ENCODE measurements around the gene NR3C2.
"Not testable (repeated sequence)": the region's sequence is repeated elsewhere in the genome, so short reads cannot be mapped to it uniquely, and the experiment has no call there.

Gene NR3C2

DNA sequence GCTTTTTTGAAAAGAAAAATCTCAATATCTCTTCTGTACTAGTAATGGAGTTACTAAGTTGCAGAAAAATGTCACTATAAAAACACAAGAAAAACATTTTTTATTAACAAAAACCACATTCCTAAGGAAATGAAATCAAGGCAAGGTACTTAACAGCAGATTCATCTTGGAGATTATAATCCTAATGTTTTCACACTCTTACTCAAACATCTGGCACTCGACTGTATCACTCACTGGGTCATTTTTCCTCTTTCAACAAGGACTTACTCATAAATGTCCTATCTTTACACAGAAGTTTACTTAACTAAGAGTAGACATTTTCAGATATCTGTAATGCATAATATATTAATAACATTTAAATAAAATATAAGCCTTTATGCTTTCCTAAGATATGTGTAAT is 216.6 kb downstream of the NR3C2 start:
- in situ Hi-C loops (cut with HindIII; ENCODE audit: low sequenced_read_pairs) = no loop called here

DNA sequence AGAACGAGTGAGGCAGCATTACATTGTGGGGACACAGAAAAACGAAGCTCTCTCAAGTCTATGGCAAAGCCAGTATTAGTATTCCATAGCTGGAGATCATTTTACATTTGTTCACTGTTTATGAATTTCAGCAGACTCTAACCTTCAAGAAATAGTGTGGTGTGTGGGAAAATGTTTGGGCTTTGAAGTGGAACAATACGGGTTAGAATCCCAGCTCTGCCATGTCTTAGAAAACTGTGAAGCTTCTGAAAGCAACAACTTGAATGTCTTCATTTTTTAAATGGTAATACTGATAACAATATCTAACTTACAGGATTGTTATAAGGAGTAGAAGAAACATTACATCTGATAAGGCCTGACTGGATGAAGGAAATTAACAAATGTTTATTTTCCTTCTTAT is 217.7 kb downstream of the NR3C2 start:
- in situ Hi-C loops (cut with HindIII; ENCODE audit: low sequenced_read_pairs) = no loop called here

DNA sequence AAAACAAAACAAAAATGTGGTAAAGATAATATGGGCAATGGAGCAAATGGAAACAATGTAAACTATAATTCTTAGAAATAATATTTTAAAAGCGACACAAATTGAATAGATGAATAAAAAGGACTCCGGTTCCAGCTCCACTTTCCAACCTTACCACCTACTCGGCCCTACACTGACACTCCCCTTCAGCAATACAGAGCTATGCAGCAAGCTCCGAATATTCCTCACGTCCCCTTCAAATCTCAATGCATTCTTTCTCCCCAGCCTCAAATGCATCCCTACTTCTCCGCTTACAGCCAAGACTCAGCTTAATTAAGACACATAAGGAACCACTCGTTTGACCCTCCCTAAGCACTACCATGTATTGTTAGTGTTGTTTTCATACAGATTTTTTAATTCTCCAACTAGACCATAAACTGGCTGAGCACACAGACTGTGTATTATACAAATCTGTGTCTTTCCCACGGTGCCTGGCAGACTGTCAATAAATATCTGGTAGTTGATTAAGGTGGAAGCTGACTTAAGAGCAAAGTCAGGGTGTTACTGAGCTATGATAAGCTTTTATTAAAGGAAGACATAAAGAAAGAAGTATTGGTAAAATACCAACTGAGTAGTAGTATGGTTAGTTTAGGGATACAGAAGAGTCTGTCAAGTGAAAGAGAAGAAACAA is 219.1 kb downstream of the NR3C2 start:
- in situ Hi-C loops (cut with HindIII; ENCODE audit: low sequenced_read_pairs) = no loop called here

DNA sequence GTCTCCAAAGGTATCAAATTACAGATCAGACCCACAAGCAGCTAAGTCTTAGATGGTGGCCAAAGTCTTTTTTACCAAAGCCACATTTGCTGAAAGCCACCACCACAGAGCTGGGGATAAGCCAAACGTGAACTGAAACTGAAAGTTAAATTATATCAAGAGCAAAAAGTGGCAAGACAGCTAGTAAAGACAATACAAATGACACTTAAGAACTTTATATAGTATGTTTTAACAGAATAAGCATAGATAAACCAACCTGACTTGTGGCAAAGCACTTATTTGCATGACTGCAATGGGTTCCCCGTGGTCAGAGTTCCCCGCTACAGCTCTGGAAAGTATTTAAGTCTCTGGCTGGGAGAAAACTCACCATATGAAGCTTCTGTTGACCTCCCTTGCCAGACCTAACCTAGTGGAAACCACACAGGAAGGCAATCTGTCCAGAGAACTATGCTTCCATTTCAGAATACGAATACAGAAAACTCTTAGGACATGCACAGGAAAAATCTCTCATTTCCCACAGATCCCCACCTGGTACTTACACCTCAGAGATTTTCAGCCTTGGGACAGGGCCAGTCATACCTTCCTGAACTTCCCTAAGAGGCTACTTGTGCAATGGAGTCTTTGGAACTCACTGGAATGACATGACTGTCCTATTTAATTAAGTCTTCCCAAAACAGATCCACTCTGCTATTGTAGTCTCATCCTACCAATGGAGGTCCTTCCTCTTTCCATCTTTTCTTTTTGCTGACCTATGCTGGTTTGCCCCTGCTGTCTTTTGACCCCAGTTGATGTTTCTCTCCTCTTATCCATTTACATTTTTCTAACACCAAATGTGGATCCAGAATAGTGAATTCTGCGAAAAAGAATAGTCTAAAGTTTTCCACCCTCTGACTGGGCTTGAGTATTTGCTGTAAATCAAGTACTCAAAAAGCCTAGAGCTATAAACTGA is 225.1 kb downstream of the NR3C2 start:
- in situ Hi-C loops (cut with HindIII; ENCODE audit: low sequenced_read_pairs) = no loop called here

DNA sequence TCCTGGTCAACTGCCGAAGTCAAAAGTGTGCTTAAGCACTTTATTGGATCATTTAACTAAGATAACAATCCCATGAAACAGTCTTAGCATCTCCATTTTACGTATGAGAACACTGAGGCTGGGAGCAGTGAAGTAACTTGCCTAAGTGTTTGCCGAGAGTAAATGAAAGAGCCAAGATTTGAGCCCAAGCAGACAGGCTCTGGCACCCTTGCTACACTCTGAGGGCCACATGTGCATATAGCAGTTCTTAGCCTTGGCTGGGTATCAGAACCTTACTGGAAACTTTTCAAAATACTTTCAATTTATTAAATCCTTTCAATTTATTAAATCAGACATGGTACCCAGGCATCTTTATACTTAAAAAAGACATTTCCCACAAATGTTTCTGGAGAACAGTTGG is 225.9 kb downstream of the NR3C2 start:
- in situ Hi-C loops (cut with HindIII; ENCODE audit: low sequenced_read_pairs) = no loop called here

DNA sequence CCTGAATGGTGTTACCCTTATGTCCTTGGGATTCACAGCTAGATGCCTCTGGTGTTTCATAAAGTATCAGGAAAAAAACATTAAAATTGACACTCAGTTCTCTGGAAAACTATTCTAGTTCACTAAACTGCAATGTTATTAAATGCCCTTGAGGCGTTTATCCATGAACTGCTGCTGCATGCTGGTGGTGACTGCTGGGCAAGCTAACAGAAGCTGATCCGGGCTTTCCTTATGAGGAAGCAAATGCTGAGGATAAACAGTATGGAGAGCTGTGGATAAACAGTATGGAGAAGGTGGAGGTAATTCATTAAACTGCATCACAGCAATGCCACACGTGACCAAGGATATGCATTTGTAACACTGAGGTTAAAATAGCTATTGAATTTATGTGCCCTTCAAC is 227.0 kb downstream of the NR3C2 start:
- in situ Hi-C loops (cut with HindIII; ENCODE audit: low sequenced_read_pairs) = no loop called here

DNA sequence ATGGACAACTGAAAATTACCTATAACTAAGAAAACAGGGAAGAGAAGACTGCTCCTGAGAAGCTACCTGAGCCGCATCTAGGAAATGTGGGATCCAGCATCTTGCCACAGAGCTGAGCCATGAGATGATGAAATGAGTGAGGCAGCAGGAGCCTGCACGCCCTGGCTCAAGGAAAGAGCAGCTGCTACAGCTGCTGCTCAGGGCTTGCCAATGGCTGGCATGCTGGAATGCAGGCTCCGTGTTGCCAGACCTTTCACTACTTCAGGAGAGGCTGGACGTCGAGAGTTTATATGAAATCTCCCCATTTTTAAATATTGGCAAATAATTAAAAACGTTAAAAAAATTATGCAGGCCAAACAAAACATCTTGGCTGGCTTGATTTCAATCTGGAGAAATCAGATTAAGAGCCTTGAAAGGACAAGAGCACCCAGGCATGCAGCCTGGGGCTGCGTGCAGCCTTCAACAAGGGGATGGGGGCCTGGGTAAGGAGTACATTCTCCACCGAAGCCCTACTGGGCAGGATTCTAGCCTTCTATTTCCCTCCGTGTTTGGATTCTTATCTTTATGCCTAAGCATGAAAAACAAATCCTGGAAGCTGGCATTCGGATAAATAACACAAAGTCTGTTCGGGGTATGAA is 227.6 kb downstream of the NR3C2 start:
- in situ Hi-C loops (cut with HindIII; ENCODE audit: low sequenced_read_pairs) = no loop called here

DNA sequence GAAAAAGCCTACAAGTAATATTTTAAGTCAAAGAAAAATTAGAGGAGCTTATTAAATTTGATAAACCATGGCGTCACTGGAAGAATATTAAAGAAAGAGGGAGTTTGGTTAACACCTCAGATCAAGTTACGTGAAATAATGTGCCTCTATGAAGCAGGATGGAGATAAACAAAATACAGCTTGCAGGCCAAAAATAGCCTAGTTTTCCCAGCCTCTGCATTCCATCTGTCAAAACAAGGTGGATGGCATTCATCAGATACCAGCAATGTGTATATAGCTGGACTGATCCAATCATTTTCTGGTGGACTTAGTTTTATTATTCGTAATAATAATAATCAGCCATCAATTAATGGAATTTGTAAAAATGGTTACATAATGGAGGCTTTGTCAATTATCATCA is 230.7 kb downstream of the NR3C2 start:
- in situ Hi-C loops (cut with HindIII; ENCODE audit: low sequenced_read_pairs) = no loop called here

DNA sequence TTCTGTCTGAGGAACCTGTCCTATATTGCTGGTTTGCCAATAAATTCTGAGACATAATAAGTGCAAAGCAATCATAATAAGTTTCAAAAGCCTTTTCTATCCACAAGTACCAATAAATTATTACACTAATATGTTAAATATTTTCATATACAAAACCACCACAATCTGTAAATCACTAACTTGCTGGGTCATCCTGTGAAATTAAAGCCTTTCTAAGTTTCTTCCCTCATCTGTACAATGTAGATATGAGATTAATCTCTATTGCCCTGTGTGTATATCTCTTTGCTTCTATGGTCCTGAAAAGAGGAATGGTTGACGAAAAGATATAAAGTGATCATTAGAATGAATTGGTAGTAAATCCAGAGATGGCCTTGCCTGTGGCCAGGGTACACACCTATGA is 231.6 kb downstream of the NR3C2 start:
- in situ Hi-C loops (cut with HindIII; ENCODE audit: low sequenced_read_pairs) = no loop called here

DNA sequence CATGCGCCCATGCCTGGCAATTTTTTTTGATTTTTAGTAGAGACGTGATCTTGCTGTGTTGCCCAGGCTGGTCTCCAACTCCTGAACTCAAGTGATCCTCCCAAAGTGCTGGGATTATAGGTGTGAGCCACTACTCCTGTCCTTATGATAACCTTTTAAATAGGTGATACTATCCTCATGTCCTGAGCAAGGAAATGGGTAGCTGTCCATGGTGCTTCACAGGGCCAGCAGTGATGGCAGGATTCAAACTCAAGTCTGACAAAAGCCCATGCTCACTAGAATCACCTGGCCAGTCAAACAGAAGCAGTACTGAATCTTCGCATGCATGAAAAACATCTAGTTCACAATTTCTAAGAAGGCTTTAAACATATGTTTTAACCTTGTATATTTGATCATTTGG is 235.1 kb downstream of the NR3C2 start:
- in situ Hi-C loops (cut with HindIII; ENCODE audit: low sequenced_read_pairs) = no loop called here

DNA sequence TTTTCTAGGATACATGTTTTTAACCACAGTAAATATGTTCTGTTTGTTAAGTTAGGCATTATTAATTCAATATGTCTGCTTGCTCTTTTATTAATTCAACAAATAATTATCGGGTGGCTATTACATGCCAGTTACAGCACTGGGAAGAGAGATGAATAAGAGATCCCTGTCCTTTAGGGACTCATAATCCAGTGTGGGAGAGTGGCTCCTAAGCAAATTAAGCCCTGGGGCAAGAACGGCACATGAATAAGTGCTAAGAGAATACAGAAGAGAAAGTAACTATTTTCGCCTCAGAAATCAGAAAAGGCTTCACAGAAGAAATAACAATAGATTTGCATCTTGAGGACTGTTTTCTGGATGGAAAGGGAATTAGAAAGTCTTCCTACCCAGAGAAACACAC is 236.7 kb downstream of the NR3C2 start:
- in situ Hi-C loops (cut with HindIII; ENCODE audit: low sequenced_read_pairs) = no loop called here

DNA sequence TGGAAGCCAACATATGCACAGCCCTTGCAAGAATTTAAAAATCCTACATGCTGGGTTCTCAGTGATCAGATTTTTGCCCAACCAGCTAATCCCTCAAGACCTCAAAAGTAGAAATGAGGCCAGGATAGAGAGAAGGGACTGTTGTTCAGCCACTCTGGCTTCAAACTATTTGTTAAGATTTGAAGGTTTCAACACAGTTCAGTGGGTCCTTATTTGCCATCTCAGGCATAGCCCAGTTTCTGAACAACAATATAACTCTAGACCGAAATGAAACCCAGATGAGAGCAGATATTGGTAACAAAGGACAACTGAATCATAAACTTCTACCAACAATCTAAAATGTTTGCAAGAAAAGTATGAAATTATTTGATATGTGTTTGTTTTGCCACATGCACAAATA is 237.3 kb downstream of the NR3C2 start:
- in situ Hi-C loops (cut with HindIII; ENCODE audit: low sequenced_read_pairs) = no loop called here

DNA sequence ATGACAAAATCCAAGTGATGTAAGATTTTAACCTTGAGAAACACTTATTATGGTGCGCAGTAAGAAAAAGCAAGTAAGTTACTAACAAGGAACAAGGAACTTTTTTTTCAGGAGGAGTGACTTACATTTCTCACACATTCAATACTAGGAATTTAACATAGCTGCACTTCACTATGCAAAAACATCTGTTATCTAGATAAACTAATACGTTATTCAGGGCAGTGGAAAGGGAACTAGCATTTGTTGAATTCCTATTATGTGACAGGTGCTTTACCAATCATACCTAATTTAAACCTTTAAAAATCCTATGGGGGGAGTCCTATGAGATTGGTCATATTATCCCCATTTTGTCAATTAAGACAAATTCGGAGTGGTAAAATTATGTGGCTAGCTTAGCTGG is 238.0 kb downstream of the NR3C2 start:
- in situ Hi-C loops (cut with HindIII; ENCODE audit: low sequenced_read_pairs) = no loop called here

DNA sequence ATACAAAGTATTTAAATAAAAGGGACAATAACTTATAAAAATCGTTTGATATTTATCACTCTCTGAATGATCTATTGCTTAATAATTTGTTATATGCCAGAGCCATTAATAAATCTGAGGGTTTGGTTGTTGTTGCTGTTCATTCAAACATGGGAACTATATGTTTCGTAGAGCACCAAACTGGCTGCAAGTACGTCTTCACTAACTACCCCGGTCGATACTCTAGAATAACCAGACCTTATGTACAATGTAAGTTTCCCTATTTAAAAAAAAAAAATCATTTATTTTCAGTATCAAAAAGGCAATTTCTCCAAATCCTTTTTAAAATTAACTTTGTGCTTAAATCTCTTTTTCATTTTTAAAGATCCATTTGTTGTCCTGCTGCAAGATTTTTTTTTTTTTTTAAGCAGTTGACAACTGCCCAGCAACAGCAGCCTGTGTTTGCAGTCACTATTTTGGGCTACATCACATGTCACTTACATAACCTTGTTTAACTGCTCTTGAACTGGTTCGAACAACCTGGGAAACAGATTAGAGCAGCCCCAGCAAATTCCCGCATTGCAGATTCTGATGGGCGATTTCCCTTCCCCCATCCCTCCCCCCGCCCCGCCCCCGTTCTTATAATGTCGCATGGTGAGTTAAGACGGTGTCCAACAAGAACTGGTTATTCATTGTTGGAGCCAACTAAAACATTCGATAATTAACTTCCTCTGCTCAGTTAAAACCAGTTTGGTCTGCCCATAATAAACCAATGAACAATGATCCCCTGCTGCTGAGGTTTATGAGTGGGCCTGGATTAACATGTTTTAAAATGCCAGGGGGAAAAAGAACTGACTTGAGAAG is 238.9 kb downstream of the NR3C2 start:
- in situ Hi-C loops (cut with HindIII; ENCODE audit: low sequenced_read_pairs) = no loop called here

DNA sequence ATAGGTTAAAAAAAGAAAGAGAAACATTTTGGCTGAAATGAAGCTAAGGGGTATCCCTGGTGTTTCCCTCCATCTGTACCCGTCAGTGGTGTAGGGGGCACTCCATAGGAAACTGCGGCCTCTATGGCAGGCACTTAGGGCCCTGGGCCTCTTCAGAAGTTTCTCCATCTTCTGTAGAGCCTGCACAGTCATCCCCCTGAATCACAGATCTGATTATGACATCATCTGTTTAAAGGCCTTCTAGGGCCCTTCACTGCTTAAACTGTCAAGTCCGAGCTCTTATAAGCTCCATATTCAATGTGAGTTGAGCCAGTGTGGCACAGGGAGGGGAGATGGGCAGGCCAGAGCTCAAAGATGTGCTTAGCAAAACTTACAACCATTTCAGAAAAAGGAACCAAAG is 241.3 kb downstream of the NR3C2 start:
- in situ Hi-C loops (cut with HindIII; ENCODE audit: low sequenced_read_pairs) = no loop called here

DNA sequence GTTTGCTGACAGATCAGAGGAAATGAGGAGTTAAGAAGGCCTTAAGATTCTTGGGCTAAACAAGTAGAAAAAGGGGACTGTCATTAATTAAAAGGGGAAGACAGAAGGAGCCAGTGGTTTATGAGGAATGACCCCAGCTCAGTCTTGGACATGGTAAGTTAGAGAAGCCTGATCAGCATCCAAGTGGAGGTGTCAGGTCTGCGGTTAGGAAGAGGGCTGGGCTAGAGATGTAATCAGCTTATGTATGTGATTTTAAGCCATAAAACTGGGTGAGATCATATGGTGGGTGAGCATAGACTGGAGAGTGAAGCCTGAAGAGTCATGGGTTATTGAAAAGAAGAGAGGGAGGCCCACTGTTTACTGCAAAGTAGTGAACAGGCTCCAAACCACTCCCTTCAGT is 246.1 kb downstream of the NR3C2 start:
- in situ Hi-C loops (cut with HindIII; ENCODE audit: low sequenced_read_pairs) = no loop called here

DNA sequence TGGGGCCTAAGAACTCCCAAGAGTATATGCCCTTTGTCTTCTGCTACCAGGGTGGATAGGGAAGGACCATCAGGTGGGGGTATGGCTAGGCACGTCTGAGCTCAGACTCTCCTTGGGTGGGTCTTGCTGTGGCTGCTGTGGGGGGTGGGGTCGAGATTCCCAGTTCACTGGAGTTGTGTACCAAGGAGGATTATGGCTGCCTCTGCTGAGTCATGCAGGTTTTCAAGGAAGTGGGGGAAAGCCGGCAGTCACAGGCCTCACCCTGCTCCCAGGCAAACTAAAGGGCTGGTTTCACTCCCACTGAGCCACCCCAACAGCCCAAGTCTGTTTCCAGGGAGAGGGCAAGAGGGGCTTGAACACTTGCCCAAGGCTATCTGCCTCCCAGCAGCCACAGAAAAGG is 249.7 kb downstream of the NR3C2 start:
- in situ Hi-C loops (cut with HindIII; ENCODE audit: low sequenced_read_pairs) = no loop called here

DNA sequence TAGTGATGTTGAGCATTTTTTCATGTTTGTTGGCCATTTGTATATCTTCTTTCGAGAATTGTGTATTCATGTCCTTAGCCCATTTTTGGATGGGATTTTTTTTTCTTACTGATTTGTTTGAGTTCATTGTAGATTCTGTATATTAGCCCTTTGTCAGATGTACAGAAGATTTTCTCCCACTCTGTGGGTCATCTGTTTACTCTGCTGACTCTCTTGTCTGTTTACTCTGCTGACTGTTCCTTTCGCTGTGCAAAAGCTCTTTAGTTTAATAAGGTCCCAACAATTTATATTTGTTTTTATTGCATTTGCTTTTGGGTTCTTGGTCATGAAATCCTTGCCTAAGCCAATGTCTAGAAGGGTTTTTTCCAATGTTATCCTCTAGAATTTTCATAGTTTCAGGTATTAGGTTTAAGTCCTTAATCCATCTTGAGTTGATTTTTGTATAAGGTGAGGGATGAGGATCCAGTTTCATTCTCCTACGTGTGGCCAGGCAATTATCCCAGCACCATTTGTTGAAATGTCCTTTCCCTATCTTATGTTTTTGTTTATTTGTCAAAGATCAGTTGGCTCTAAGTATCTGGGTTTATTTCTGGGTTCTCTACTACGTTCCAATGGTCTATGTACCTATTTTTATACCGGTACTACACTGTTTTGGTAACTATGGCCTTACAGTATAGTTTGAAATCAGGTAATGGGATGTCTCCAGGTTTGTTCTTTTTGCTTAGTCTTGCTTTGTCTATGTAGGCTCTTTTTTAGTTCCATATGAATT is 254.6 kb downstream of the NR3C2 start:
- in situ Hi-C loops (cut with HindIII; ENCODE audit: low sequenced_read_pairs) = not testable (repeated sequence)

DNA sequence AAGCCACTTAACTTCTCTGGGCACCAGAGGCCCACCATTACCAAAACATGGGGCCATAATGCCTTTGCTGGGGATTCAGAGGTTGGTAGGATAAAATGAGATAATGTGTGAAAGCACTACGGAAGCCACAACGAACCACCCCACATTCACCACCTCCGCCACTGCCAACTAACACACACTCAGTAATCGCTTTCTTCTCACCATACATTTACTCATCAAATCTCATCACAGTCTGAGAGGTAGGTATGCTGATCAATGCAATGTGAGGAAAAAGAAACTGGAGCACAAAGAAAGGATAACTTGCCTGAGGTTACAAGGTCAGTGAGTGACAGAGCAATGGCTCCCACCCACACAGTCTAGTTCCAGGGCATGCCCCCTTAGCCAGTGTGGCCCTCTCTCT is 257.3 kb downstream of the NR3C2 start:
- in situ Hi-C loops (cut with HindIII; ENCODE audit: low sequenced_read_pairs) = no loop called here

DNA sequence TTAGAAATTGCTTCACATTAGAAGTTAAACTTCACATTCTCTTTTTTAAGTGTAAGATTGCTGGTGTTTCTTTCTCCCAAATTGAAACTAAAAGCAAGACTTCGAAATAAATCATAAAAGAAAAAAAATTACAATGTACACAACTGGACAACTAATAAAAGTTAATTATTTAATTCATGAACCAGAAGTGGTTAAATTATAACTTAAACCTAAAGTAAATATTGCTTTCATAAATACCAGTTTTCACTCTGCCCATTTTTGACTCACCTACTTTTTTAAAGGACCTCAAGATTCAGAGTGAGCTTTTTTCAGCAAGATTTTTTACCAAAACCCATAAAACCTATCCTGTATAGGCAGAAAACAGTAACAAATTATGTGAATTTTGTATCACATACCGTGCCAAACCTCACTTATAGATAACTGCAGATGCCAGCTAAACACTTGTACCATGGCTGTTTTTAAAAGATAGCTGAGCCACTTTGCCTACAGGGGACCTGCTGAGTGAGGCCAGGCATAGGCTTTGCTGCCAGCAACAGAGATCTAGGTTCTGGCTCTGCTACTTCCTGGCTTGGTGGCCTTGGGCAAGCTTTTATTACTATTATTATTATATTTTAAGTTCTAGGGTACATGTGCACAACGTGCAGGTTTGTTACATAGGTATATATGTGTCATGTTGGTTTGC is 259.8 kb downstream of the NR3C2 start:
- in situ Hi-C loops (cut with HindIII; ENCODE audit: low sequenced_read_pairs) = no loop called here
